DLD1 (cell line): ENCODE data around the gene BRD3.

Experiments used
- in situ Hi-C: cut with HindIII; loops from 2 replicates; pipeline ENCODE4 v1.10.0; 2017; ENCODE audit warnings: low sequenced_read_pairs

The BRD3 gene

GRCh38 chr9:134040176-134040565 is 27.7 kb downstream of the BRD3 start:
- in situ Hi-C loops = no loop called here

GRCh38 chr9:134039386-134040175 is 28.2 kb downstream of the BRD3 start:
- in situ Hi-C loops = no loop called here

- in situ Hi-C loops = no loop called here
Measured at GRCh38 chr9:134037641-134038040, 30.2 kb downstream of the BRD3 start.

- in situ Hi-C loops = no loop called here
Measured at GRCh38 chr9:134036130-134036529, 31.7 kb downstream of the BRD3 start.

GRCh38 chr9:134035041-134036039 is 32.5 kb downstream of the BRD3 start:
- in situ Hi-C loops = no loop called here

- in situ Hi-C loops = no loop called here
Measured at GRCh38 chr9:134034215-134035040, 33.4 kb downstream of the BRD3 start.

- in situ Hi-C loops = no loop called here
Measured at GRCh38 chr9:134033516-134034214, 34.2 kb downstream of the BRD3 start.

- in situ Hi-C loops = no loop called here
Measured at GRCh38 chr9:134032456-134033222, 35.2 kb downstream of the BRD3 start.

GRCh38 chr9:134031783-134032182 is 36.0 kb downstream of the BRD3 start:
- in situ Hi-C loops = no loop called here

GRCh38 chr9:134030821-134031470 is 36.9 kb downstream of the BRD3 start:
- in situ Hi-C loops = no loop called here

- in situ Hi-C loops = no loop called here
Measured at GRCh38 chr9:134029248-134030226, 38.3 kb downstream of the BRD3 start.

- in situ Hi-C loops = no loop called here
Measured at GRCh38 chr9:134028575-134029247, 39.1 kb downstream of the BRD3 start.

- in situ Hi-C loops = no loop called here
Measured at GRCh38 chr9:134028076-134028475, 39.8 kb downstream of the BRD3 start.

- in situ Hi-C loops = no loop called here
Measured at GRCh38 chr9:134027561-134027960, 40.3 kb downstream of the BRD3 start.

- in situ Hi-C loops = no loop called here
Measured at GRCh38 chr9:134026981-134027380, 40.8 kb downstream of the BRD3 start.

GRCh38 chr9:134026581-134026980 is 41.2 kb downstream of the BRD3 start:
- in situ Hi-C loops = no loop called here
